GM18507 (cell line): ENCODE data around the gene OTUD1.
A peak's percentile ranks its signal among the peaks of the same experiment; 100 is the strongest.
"Not testable (repeated sequence)": the region's sequence is repeated elsewhere in the genome, so short reads cannot be mapped to it uniquely, and the experiment has no call there.

Experiments used
- DNase-seq: peaks from one replicate; pipeline ENCODE4 v3.0.0; 2011; ENCODE audit warnings: low read depth; ENCODE audit not compliant: insufficient read length; ENCODE audit errors: extremely low spot score
- FAIRE-seq: peaks from 2 replicates; lab custom pipeline; 2011; peaks lifted over from hg19 to GRCh38; lab: Jason Lieb, UNC

OTUD1 gene, protein sequence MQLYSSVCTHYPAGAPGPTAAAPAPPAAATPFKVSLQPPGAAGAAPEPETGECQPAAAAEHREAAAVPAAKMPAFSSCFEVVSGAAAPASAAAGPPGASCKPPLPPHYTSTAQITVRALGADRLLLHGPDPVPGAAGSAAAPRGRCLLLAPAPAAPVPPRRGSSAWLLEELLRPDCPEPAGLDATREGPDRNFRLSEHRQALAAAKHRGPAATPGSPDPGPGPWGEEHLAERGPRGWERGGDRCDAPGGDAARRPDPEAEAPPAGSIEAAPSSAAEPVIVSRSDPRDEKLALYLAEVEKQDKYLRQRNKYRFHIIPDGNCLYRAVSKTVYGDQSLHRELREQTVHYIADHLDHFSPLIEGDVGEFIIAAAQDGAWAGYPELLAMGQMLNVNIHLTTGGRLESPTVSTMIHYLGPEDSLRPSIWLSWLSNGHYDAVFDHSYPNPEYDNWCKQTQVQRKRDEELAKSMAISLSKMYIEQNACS

DNA sequence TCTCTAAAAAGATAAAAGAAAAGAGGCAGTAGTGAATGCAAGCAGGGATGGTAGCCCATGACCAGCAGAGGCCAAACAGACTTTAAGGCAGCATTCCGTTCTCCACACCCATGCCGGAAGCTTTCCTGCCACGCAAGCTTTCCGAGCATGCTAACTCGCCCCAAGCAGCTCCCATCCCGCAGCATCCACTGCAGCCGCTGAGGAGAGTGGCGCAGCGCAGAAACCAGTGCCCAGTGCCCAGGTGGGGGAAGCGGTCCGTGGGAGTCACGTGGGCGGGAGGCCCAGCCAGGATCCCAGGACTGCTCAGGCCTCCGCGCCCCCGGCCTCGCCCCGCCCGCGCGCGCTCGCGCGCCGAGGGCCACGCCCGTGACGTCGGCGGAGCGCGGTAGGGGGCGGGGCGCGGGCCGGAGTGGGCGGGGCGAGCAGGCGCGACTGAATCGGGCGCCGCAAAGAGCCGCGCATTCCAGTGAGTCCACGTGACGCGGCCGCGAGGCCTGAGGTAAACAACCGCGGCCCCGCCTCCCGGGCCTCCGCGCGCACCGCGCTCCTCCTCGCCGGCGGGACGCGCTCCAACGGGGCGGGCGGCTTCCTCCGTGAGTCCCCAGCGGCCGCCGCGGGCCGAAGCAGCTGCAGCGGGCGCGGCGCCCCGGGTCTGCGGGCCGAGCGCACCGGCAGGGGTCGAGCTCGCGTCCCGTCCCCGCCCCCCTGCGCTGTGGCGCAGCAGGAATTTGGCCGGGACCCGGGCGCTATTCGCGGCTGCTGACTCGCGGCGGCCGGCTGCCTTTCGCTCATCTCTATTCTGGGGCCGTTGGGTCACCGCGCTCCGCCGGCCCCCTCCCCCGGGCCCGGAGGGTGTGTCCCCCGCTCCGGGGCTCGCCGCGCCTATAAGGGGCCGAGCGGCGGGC is at the start of gene OTUD1:
OTUD1 (plus strand) TSS at position 529 of the 905 bp plus-strand sequence. CDS start 383 bp downstream, outside the sequence.
- FAIRE-seq (peak; percentile 90), DNase-seq (peak; percentile 90)

- FAIRE-seq, DNase-seq: not testable (repeated sequence)
Observed at GRCh38 chr10:23390408-23390807, 48.5 kb upstream of the OTUD1 start.

DNA sequence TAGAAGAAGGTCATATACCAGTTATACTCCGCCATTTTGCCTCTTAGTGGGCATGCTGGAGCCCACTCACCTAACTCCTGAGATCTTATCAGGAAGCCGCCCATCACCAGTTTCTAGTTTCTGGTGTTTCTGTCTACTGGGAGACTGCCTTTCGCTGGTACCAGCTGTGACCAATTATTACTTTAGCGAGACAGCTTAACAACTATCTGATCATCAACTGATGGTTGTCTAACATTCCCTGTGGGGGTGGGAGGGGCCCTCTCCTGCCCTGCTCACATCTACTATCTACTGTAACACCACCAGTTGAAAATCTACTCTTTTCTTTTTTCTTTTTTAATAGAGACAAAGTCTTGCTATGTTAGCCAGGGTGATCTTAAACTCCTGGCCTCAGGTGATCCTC is 48.1 kb upstream of the OTUD1 start:
- DNase-seq (no peak), FAIRE-seq (no peak)

DNA sequence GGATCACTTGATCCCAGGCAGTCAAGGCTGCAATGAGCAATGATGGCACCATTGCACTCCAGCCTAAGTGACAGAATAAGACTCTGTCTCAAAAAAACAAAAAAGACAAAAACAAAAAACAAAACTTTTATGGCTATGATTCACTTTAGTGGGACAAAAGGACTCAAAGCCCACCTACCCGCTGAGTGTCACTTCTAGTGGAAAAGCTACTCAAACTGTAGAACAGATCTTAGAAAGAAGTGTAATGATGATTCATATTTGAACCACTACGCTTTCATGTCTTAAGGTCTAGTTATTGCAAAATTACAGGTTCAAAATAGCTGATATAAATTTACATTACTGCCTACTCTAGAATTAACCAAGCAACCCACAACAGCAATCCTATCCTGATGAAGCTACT is 47.1 kb upstream of the OTUD1 start:
- no peak for DNase-seq
- no peak for FAIRE-seq

DNA sequence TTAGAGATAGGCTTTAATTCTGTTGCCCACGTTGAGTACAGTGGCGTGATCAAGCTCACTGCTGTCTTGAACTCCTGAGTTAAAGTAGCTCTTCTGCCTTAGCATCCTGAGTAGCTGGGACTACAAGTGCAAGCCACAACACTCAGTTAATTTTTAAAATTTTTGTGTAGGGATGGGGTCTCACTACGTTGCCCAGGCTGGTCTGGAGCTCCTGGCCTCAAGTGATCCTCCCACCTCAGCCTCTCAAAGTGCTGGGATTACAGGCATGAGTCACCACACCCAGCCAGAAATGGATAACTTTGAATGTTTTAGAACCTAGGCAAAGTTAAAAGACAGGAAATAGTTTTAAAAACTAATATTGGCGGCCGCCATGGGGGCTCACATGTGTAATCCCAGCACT is 43.9 kb upstream of the OTUD1 start:
- DNase-seq (no peak), FAIRE-seq (no peak)

DNA sequence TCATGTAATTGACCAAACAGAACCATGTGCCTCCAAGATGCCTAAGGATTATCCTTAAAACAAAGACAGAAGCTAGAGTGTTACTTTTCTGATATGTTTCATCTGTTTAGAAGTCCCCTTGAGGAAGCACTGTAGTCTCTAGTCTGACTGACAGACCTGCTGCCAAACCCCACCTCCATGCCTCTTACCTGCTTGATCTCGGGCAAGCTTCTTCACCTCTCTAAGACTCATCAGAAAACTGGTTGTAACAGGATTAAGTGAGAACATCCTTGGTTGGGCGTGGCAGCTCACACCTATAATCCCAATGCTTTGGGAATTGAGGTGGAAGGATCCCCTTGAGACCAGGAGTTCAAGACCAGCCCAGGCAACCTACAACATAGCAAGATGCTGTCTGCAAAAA is 42.2 kb upstream of the OTUD1 start:
- no peak for FAIRE-seq

DNA sequence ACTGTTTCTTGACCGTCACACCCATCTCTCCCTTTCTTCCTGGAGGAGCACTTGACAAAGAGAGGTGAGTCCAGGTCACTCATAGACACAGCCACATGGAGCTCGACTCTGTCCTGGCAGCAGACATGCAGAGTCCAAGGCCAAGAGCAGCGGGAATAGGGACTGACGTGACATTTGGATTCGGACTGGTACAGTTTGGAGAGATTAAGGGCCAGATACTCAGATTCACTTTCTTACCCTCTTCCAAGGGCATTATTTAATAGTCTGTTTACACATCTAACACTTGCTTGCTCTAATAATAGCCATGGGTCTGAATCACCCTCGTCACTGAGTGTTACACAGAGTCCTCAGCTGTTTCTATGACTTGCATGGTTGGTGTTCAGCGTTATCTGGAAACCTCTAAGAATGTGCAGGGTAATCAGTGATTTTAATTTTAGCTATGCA is 39.2 kb upstream of the OTUD1 start:
- DNase-seq (no peak), FAIRE-seq (no peak)

More for the DNA sequence above, 42.2 kb upstream of the OTUD1 start:
- no peak for DNase-seq

- no peak for FAIRE-seq
- no peak for DNase-seq
Observed at GRCh38 chr10:23402856-23403255, 36.0 kb upstream of the OTUD1 start.

GRCh38 chr10:23403278-23403677 is 35.6 kb upstream of the OTUD1 start:
- FAIRE-seq (no peak), DNase-seq (no peak)

DNA sequence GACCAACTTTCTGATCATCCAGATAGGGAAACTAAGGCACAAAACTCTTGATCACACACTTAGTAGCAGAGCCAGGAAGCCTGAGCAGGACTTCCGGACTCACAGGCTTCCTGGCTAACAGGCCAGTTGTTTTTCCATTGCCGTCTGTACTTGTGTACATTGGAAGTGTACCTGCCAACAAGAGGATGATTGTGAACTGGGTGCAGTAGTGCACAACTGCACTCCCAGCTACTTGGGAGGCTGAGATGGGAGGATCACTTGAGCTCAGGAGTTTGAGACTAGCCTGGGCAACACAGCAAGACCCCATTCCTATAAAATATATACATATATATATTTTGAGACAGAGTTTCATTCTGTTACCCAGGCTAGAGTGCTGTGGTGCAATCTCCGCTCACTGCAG is 35.2 kb upstream of the OTUD1 start:
- DNase-seq = no peak
- FAIRE-seq = no peak

GRCh38 chr10:23404461-23404980 is 34.4 kb upstream of the OTUD1 start:
- DNase-seq (no peak), FAIRE-seq (no peak)

DNA sequence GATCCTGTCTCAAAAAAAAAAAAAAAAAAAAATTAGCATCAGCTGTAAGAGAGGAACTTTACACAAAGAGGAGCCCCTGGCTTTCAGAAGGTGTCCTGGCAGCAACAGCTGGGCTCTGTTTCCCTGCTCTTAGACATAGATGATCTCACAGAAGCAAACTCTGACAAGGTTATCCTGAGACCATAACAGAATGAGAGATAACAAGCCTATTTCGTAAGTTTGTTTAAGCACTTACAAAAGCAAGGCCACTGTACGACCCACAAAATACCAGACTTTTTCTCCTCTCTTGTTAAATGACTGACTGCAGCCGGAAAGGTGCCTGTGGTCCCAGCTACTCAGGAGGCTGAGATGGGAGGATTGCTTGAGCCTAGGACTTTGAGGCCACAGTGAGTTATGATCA is 33.3 kb upstream of the OTUD1 start:
- FAIRE-seq (no peak), DNase-seq (no peak)

DNA sequence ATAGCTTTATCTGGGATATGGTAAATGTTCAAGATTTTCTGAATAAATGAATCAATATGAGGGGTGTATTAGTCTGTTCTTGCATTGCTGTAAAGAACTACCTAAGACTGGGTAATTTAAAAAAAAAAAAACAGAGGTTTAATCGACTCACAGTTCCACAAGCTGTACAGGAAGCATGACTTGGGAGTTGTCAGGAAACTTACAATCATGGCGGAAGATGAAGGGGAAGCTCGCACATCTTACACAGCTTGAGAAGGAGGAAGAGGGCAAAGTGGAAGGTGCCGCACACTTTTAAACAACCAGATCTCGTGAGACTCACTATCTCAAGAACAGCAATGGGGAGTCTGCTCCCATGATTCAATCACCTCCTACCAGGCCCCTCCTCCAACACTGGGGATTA is 32.5 kb upstream of the OTUD1 start:
- DNase-seq = no peak
- no peak for FAIRE-seq

DNA sequence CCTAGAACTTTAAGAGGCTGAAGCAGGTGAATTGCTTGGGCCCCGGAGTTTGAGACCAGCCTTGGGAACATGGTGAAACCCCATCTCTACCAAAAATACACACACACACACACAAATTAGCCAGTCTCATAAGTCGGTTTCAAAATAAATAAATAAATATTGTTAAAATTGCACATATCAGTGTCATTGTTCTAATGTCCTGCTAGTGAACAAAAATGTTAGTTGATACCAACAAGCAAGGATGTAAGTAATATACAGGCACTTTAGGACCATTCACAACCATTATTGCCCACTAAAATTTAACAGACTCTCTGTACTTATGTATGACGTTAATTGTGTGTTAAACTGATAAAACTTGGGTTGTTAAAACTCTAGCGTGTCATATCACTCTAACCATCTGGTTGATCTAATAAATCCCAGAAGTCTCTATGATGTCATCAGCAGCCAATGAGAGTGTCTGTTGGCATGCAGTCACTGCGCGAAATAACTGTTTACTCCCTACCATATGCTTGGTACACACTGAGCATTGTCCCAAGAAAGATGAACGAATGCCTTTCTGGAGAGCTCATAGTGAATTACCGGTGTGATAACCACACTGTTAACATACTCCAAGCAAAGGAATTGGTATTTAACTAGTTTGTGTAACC is 30.4 kb upstream of the OTUD1 start:
- no peak for FAIRE-seq
- DNase-seq = no peak

- FAIRE-seq (no peak), DNase-seq (no peak)
Observed at GRCh38 chr10:23412223-23412622, 26.7 kb upstream of the OTUD1 start.

GRCh38 chr10:23413629-23414089 is 25.2 kb upstream of the OTUD1 start:
- FAIRE-seq = peak; percentile 78
- DNase-seq = peak; percentile 9

DNA sequence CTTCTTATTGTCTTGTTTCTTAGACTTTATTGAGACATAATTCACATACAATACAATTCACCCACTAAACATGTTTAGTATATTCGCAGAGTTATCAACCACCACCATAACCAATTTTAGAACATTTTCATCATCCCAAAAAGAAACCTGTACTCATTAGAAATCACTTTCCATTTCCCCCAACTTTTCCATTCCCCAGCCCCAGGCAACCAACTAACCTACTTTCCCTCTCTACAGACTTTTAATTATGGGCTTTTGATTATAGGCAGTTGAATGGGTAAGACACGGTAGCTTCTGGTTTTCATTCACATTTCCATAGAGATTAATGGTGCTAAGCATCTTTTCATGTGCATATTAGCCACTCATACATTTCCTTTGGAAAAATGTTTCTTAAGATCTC is 24.2 kb upstream of the OTUD1 start:
- DNase-seq = no peak
- FAIRE-seq = no peak

DNA sequence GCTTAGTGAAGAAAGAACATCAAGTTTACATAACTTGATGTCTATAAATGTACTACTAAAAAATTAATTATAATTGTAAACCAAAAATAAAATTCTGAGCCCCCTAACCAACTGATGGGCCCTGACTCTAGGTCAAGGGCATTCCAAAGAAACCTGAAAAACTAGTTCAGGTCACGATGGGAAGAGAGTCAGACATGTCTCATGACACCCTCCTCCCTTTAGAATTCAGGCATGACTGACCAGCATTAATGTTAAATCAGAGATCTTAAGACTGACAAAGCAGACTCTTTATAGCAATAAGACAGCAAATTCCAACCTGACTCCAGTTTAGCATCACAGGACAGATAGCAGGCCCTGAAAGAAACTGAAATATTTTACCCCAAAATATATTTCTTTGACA is 21.6 kb upstream of the OTUD1 start:
- FAIRE-seq = no peak

DNA sequence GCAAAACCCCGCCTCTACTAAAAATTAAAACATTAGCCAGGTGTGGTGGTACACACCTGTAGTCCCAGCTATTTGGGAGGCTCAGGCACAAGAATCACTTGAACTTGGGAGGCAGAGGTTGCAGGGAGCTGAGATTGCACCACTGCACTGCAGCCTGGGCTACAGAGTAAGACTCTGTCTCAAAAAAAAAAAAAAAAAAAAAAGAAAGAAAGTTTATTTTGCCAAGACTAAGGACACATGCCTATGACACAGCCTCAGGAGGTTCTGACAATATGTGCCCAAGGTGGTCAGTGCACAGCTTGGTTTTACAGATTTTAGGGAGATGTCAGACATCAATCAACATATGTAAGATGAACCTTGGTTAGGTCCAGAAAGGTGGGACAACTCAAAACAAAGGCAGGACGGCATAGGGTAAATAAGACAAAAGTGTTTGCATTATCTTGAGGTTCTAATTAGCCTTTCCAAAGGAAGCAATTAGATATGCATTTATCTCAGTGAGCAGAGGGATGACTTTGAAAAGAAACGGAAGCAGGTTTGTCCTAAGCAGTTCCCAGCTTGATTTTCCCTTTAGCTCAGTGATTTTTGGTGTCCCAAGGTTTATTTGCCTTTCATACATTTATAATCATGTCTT is 20.7 kb upstream of the OTUD1 start:
- FAIRE-seq (no peak), DNase-seq (no peak)

More for the DNA sequence above, 21.6 kb upstream of the OTUD1 start:
- no peak for DNase-seq
